HCT116 (cell line): ENCODE measurements around the gene SEC24B.

Experiments
- CEBPB ChIP-seq: IDR thresholded peaks from 2 replicates; pipeline ENCODE4 v1.6.1; 2012; ENCODE audit warnings: low read depth
- ELF1 ChIP-seq: IDR thresholded peaks from 2 replicates; pipeline ENCODE4 v1.6.1; 2012; ENCODE audit warnings: low read depth, borderline replicate concordance
- EZH2 ChIP-seq: fragments of 200-600 bp; sonication (generic); IDR thresholded peaks from 2 replicates; pipeline ENCODE4 v1.6.1; 2017; ENCODE audit warnings: antibody characterized with exemption, mixed run types
- EZH2phosphoT487 ChIP-seq: fragments of 200-600 bp; IDR thresholded peaks from 2 replicates; pipeline ENCODE4 v1.6.1; 2018; ENCODE audit warnings: antibody characterized with exemption, borderline replicate concordance
- FOSL1 ChIP-seq: IDR thresholded peaks from 2 replicates; pipeline ENCODE4 v1.6.1; 2012; ENCODE audit warnings: low read depth
- POLR2A ChIP-seq: IDR thresholded peaks from 2 replicates; pipeline ENCODE4 v1.7.0; 2011; ENCODE audit warnings: borderline replicate concordance; ENCODE audit not compliant: insufficient read depth, insufficient read length; ENCODE audit errors: extremely low read depth
- POLR2AphosphoS5 ChIP-seq: IDR thresholded peaks from 2 replicates; pipeline ENCODE4 v1.6.1; 2011; ENCODE audit warnings: mild to moderate bottlenecking, low read depth, low read length, moderate library complexity
- RAD21 ChIP-seq: IDR thresholded peaks from 2 replicates; pipeline ENCODE4 v1.6.1; 2012; ENCODE audit warnings: low read depth, mild to moderate bottlenecking
- SIN3A ChIP-seq: IDR thresholded peaks from 2 replicates; pipeline ENCODE4 v1.6.1; 2012; ENCODE audit warnings: low read depth
- SP1 ChIP-seq: IDR thresholded peaks from 2 replicates; pipeline ENCODE4 v1.6.1; 2012; ENCODE audit warnings: low read depth
- TCF7L2 ChIP-seq: IDR thresholded peaks from 2 replicates; pipeline ENCODE4 v1.7.0; 2011; ENCODE audit warnings: borderline replicate concordance, inconsistent platforms; ENCODE audit not compliant: insufficient read depth, insufficient read length; ENCODE audit errors: extremely low read depth
- TF ChIP-seq, protein P1 (sequence below), 3 experiments: fragments of 200-600 bp in 1 of 3; sonication (generic) in 1 of 3; IDR thresholded peaks in 2 of 3; conservative IDR thresholded peaks in 1 of 3; 2 replicates each; pipeline ENCODE4 v1.5.1; 2012 to 2017; ENCODE audit warnings: low read depth in 2 of 3, low read length in 2 of 3, antibody characterized with exemption in 1 of 3, borderline replicate concordance in 1 of 3, control low read depth in 1 of 3, mild to moderate bottlenecking in 1 of 3, mixed read lengths in 1 of 3, mixed run types in 1 of 3, moderate library complexity in 1 of 3; ENCODE audit not compliant: insufficient read depth in 1 of 3
- TF ChIP-seq, protein P2 (sequence below): IDR thresholded peaks from 2 replicates; pipeline ENCODE4 v1.6.1; 2012; ENCODE audit warnings: low read depth
- TF ChIP-seq, protein P3 (sequence below): IDR thresholded peaks from 2 replicates; pipeline ENCODE4 v1.6.1; 2011; ENCODE audit warnings: mild to moderate bottlenecking, low read length, moderate library complexity; ENCODE audit not compliant: insufficient replicate concordance; ENCODE audit errors: extremely low read depth

DNA sequence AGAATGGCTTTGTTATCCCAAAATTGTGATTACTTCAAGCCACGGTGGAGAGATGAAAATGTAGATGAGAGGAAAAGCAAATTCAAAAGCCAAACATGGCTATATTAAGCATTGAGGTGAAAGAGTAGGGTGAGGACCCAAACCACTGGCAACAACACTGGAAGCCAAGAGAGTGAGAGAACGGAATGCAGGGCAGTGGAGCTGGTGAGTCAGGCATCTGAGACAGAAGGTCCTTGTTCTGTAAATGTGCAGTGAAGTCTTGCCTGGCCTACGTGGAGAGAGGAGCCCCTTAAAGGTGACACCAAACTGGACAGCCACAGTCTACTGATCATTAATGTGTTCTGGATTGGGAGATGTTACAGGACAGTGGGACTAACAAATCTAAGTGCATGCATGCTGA is 22.8 kb upstream of the SEC24B start:
- TF ChIP-seq POLR2AphosphoS5 (no peak), EZH2 (no peak), POLR2A (no peak), SIN3A (no peak), EZH2phosphoT487 (no peak), ELF1 (no peak), SP1 (no peak), FOSL1 (no peak), CEBPB (no peak), RAD21 (no peak), TCF7L2 (no peak)
- TF ChIP-seq, protein P1, sequence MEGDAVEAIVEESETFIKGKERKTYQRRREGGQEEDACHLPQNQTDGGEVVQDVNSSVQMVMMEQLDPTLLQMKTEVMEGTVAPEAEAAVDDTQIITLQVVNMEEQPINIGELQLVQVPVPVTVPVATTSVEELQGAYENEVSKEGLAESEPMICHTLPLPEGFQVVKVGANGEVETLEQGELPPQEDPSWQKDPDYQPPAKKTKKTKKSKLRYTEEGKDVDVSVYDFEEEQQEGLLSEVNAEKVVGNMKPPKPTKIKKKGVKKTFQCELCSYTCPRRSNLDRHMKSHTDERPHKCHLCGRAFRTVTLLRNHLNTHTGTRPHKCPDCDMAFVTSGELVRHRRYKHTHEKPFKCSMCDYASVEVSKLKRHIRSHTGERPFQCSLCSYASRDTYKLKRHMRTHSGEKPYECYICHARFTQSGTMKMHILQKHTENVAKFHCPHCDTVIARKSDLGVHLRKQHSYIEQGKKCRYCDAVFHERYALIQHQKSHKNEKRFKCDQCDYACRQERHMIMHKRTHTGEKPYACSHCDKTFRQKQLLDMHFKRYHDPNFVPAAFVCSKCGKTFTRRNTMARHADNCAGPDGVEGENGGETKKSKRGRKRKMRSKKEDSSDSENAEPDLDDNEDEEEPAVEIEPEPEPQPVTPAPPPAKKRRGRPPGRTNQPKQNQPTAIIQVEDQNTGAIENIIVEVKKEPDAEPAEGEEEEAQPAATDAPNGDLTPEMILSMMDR (IDR thresholded peaks at IDR 0.05 in 2 of 3, conservative IDR thresholded peaks at IDR 0.05 in 1 of 3; ENCODE audit: borderline replicate concordance in 1 of 3, insufficient read depth in 1 of 3, low read depth in 2 of 3, low read length in 2 of 3), result no peak
- TF ChIP-seq, protein P2, sequence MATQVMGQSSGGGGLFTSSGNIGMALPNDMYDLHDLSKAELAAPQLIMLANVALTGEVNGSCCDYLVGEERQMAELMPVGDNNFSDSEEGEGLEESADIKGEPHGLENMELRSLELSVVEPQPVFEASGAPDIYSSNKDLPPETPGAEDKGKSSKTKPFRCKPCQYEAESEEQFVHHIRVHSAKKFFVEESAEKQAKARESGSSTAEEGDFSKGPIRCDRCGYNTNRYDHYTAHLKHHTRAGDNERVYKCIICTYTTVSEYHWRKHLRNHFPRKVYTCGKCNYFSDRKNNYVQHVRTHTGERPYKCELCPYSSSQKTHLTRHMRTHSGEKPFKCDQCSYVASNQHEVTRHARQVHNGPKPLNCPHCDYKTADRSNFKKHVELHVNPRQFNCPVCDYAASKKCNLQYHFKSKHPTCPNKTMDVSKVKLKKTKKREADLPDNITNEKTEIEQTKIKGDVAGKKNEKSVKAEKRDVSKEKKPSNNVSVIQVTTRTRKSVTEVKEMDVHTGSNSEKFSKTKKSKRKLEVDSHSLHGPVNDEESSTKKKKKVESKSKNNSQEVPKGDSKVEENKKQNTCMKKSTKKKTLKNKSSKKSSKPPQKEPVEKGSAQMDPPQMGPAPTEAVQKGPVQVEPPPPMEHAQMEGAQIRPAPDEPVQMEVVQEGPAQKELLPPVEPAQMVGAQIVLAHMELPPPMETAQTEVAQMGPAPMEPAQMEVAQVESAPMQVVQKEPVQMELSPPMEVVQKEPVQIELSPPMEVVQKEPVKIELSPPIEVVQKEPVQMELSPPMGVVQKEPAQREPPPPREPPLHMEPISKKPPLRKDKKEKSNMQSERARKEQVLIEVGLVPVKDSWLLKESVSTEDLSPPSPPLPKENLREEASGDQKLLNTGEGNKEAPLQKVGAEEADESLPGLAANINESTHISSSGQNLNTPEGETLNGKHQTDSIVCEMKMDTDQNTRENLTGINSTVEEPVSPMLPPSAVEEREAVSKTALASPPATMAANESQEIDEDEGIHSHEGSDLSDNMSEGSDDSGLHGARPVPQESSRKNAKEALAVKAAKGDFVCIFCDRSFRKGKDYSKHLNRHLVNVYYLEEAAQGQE, result no peak
- TF ChIP-seq, protein P3, sequence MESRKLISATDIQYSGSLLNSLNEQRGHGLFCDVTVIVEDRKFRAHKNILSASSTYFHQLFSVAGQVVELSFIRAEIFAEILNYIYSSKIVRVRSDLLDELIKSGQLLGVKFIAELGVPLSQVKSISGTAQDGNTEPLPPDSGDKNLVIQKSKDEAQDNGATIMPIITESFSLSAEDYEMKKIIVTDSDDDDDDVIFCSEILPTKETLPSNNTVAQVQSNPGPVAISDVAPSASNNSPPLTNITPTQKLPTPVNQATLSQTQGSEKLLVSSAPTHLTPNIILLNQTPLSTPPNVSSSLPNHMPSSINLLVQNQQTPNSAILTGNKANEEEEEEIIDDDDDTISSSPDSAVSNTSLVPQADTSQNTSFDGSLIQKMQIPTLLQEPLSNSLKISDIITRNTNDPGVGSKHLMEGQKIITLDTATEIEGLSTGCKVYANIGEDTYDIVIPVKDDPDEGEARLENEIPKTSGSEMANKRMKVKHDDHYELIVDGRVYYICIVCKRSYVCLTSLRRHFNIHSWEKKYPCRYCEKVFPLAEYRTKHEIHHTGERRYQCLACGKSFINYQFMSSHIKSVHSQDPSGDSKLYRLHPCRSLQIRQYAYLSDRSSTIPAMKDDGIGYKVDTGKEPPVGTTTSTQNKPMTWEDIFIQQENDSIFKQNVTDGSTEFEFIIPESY, result no peak
